IMR-90 (cell line): Measurements from ENCODE around the gene LMLN. TPM values are rescaled to one million over a fixed set of nuclear protein-coding genes. Genes with fewer than 3 reads are reported as not detected.

Experiments
- ATAC-seq: fragments of 200-7000 bp; cut with Tn5 transposase; 2 replicates; pipeline ENCODE4 v1.9.1; 2020; ENCODE audit warnings: low read depth, mild to moderate bottlenecking, moderate library complexity
- BruUV-seq: library from RNA; stranded (reverse); fragments of 400-500 nt; replicated peaks from 2 replicates; lab custom pipeline; 2021; lab: Mats Ljungman, UMichigan
- CTCF ChIA-PET: fragments of 300-600 bp; formaldehyde crosslinking; extraction: SDS; loops from one replicate; lab custom pipeline; 2021; ENCODE audit warnings: antibody characterized with exemption; lab: Yijun Ruan, JAX
- POLR2A ChIA-PET: fragments of 300-600 bp; sonication (Branson Sonifier 250); formaldehyde crosslinking; loops from one replicate; lab custom pipeline; 2022; ENCODE audit warnings: antibody characterized with exemption; ENCODE audit not compliant: unreplicated experiment; lab: Charles Lee
- DNase-seq: peaks from one replicate; pipeline ENCODE4 v3.0.0; 2013
- H2AFZ ChIP-seq: replicated peaks from 2 replicates; pipeline ENCODE3; 2013; ENCODE audit warnings: low read length, mild to moderate bottlenecking; ENCODE audit not compliant: poor library complexity
- H2AK5ac ChIP-seq: 2 replicates; pipeline ENCODE4 v1.6.1; 2013; ENCODE audit warnings: low read depth, low read length, inconsistent platforms
- H2AK9ac ChIP-seq: replicated peaks from 2 replicates; pipeline ENCODE3; 2013; ENCODE audit warnings: mild to moderate bottlenecking, low read depth, low read length, moderate library complexity; ENCODE audit not compliant: poor library complexity
- H2BK120ac ChIP-seq: 2 replicates; pipeline ENCODE4 v1.6.1; 2013; ENCODE audit warnings: low read depth, low read length, inconsistent platforms
- H2BK15ac ChIP-seq: 3 replicates; pipeline ENCODE4 v1.6.1; 2013; ENCODE audit warnings: low read depth, low read length, inconsistent platforms
- H2BK20ac ChIP-seq: 2 replicates; pipeline ENCODE4 v1.6.1; 2013; ENCODE audit warnings: low read depth, mild to moderate bottlenecking, inconsistent platforms, low read length, moderate library complexity
- H2BK5ac ChIP-seq: 2 replicates; pipeline ENCODE4 v1.6.1; 2013; ENCODE audit warnings: mild to moderate bottlenecking, low read depth, low read length, inconsistent platforms; ENCODE audit not compliant: poor library complexity, severe bottlenecking
- H3K14ac ChIP-seq: replicated peaks from 2 replicates; pipeline ENCODE4 v1.6.1; 2013; ENCODE audit warnings: low read depth, low read length, inconsistent platforms
- H3K18ac ChIP-seq: 2 replicates; pipeline ENCODE4 v1.6.1; 2013; ENCODE audit warnings: low read depth, low read length, control low read depth
- H3K23ac ChIP-seq: 2 replicates; pipeline ENCODE4 v1.6.1; 2013; ENCODE audit warnings: low read depth, low read length, inconsistent platforms
- H3K27ac ChIP-seq: 2 replicates; pipeline ENCODE4 v1.5.1; 2013; ENCODE audit warnings: mild to moderate bottlenecking, control low read depth, low read length; ENCODE audit not compliant: insufficient read depth
- H3K27me3 ChIP-seq: 2 replicates; pipeline ENCODE4 v1.6.1; 2013; ENCODE audit warnings: low read length; ENCODE audit not compliant: control insufficient read depth, insufficient read depth
- H3K36me3 ChIP-seq: 2 replicates; pipeline ENCODE4 v1.6.1; 2013; ENCODE audit warnings: low read length, mixed read lengths; ENCODE audit not compliant: control insufficient read depth, insufficient read depth
- H3K4ac ChIP-seq: 2 replicates; pipeline ENCODE4 v1.6.1; 2013; ENCODE audit warnings: low read depth, low read length, inconsistent platforms
- H3K4me1 ChIP-seq: 2 replicates; pipeline ENCODE4 v1.6.1; 2013; ENCODE audit warnings: low read length, mixed read lengths; ENCODE audit not compliant: control insufficient read depth, insufficient read depth
- H3K4me2 ChIP-seq: 2 replicates; pipeline ENCODE4 v1.6.1; 2013; ENCODE audit warnings: low read depth, mild to moderate bottlenecking, control low read depth, low read length, moderate library complexity
- H3K4me3 ChIP-seq: 2 replicates; pipeline ENCODE4 v1.5.1; 2013; ENCODE audit warnings: low read depth, mild to moderate bottlenecking, control low read depth, low read length, moderate library complexity; ENCODE audit not compliant: insufficient read depth
- H3K56ac ChIP-seq: 2 replicates; pipeline ENCODE4 v1.6.1; 2013; ENCODE audit warnings: low read length, inconsistent platforms; ENCODE audit not compliant: insufficient read depth; ENCODE audit errors: extremely low read depth
- H3K79me1 ChIP-seq, 2 experiments: 2 replicates each; pipeline ENCODE4 v1.6.1; 2013; ENCODE audit warnings: low read length in 2 of 2, inconsistent platforms in 1 of 2, low read depth in 1 of 2
- H3K9ac ChIP-seq: 2 replicates; pipeline ENCODE4 v1.6.1; 2013; ENCODE audit warnings: low read depth, low read length, control low read depth
- H3K9me1 ChIP-seq: 2 replicates; pipeline ENCODE4 v1.6.1; 2013; ENCODE audit warnings: low read length, inconsistent platforms; ENCODE audit not compliant: insufficient read depth
- H3K9me3 ChIP-seq: 2 replicates; pipeline ENCODE4 v1.6.1; 2013; ENCODE audit warnings: low read length; ENCODE audit not compliant: control insufficient read depth, insufficient read depth
- H4K20me1 ChIP-seq: 2 replicates; pipeline ENCODE4 v1.6.1; 2013; ENCODE audit warnings: low read length, inconsistent platforms; ENCODE audit not compliant: insufficient read depth
- H4K5ac ChIP-seq: 2 replicates; pipeline ENCODE4 v1.6.1; 2013; ENCODE audit warnings: mild to moderate bottlenecking, low read depth, low read length, control low read depth
- H4K8ac ChIP-seq, 2 experiments: 2 replicates each; pipeline ENCODE4 v1.6.1; 2013; ENCODE audit warnings: low read depth in 2 of 2, low read length in 2 of 2, control low read depth in 1 of 2, inconsistent platforms in 1 of 2
- H4K91ac ChIP-seq: 2 replicates; pipeline ENCODE4 v1.6.1; 2013; ENCODE audit warnings: low read depth, low read length, inconsistent platforms; ENCODE audit not compliant: insufficient read depth
- BHLHE40 ChIP-seq: fragments of 150-350 bp; IDR thresholded peaks from 2 replicates; pipeline ENCODE4 v1.6.1; 2016; ENCODE audit warnings: mild to moderate bottlenecking, low read depth, low read length
- CEBPB ChIP-seq: IDR thresholded peaks from 2 replicates; pipeline ENCODE4 v1.6.1; 2012; ENCODE audit warnings: low read depth, low read length, improper control_type of control experiment
- CHD1 ChIP-seq: IDR thresholded peaks from 2 replicates; pipeline ENCODE4 v1.6.1; 2012; ENCODE audit warnings: low read depth, low read length, improper control_type of control experiment
- CTCF ChIP-seq: conservative IDR thresholded peaks from 2 replicates; pipeline ENCODE4 v1.5.1; 2012; ENCODE audit warnings: mild to moderate bottlenecking, low read depth, low read length, improper control_type of control experiment
- ELK1 ChIP-seq: fragments of 150-350 bp; IDR thresholded peaks from 2 replicates; pipeline ENCODE4 v1.6.1; 2016; ENCODE audit warnings: low read depth, mild to moderate bottlenecking, low read length, moderate library complexity, borderline replicate concordance
- FOS ChIP-seq: fragments of 150-350 bp; IDR thresholded peaks from 2 replicates; pipeline ENCODE4 v1.6.1; 2016; ENCODE audit warnings: low read depth, low read length
- MAFK ChIP-seq: IDR thresholded peaks from 2 replicates; pipeline ENCODE4 v1.6.1; 2012; ENCODE audit warnings: low read depth, low read length, improper control_type of control experiment
- MAZ ChIP-seq: IDR thresholded peaks from 2 replicates; pipeline ENCODE4 v1.6.1; 2012; ENCODE audit warnings: low read depth, mild to moderate bottlenecking, low read length, improper control_type of control experiment, moderate library complexity, borderline replicate concordance
- MXI1 ChIP-seq: IDR thresholded peaks from 2 replicates; pipeline ENCODE4 v1.6.1; 2012; ENCODE audit warnings: low read depth, mild to moderate bottlenecking, low read length, moderate library complexity, borderline replicate concordance
- NFE2L2 ChIP-seq: fragments of 150-350 bp; IDR thresholded peaks from 2 replicates; pipeline ENCODE4 v1.6.1; 2016; ENCODE audit warnings: low read depth, mild to moderate bottlenecking, low read length
- POLR2A ChIP-seq: IDR thresholded peaks from 2 replicates; pipeline ENCODE4 v1.6.1; 2012; ENCODE audit warnings: mild to moderate bottlenecking, low read depth, low read length
- RAD21 ChIP-seq: IDR thresholded peaks from 2 replicates; pipeline ENCODE4 v1.6.1; 2012; ENCODE audit warnings: low read length, improper control_type of control experiment
- RCOR1 ChIP-seq: IDR thresholded peaks from 2 replicates; pipeline ENCODE4 v1.6.1; 2012; ENCODE audit warnings: mild to moderate bottlenecking, low read length, improper control_type of control experiment; ENCODE audit not compliant: insufficient replicate concordance
- RFX5 ChIP-seq: IDR thresholded peaks from 2 replicates; pipeline ENCODE4 v1.8.0; 2012; ENCODE audit warnings: low read depth, mild to moderate bottlenecking, low read length, moderate library complexity
- SMC3 ChIP-seq: fragments of 150-350 bp; IDR thresholded peaks from 2 replicates; pipeline ENCODE4 v1.6.1; 2016; ENCODE audit warnings: low read depth, mild to moderate bottlenecking, antibody characterized with exemption, low read length, moderate library complexity
- USF2 ChIP-seq: fragments of 150-350 bp; IDR thresholded peaks from 2 replicates; pipeline ENCODE4 v1.6.1; 2017; ENCODE audit warnings: mild to moderate bottlenecking, antibody characterized with exemption, low read length, low read depth
- WGBS, 2 experiments: methylation state at CpG; one replicate each; pipeline versions ENCODE4 v1.1.5 to v1.1.7; 2013; ENCODE audit warnings: missing lambda C conversion rate in 2 of 2; ENCODE audit not compliant: insufficient read length in 1 of 2; ENCODE audit errors: extremely low coverage in 2 of 2; 5-methylcytosine and 5-hydroxymethylcytosine counted together
- dilution Hi-C: fragments of 300-500 bp; cut with HindIII; formaldehyde crosslinking; loops from one replicate; pipeline ENCODE4 v1.14.3; 2018; ENCODE audit warnings: low sequenced_read_pairs; ENCODE audit not compliant: unreplicated experiment
- in situ Hi-C: fragments of 300-500 bp; cut with MboI; formaldehyde crosslinking; loops from 3 replicates; pipeline ENCODE4 v1.14.3; 2019; ENCODE audit warnings: low sequenced_read_pairs, inconsistent platforms, mixed read lengths
- intact Hi-C: fragments of 100-400 bp; cut with micrococcal nuclease; formaldehyde crosslinking; loops from 2 replicates; pipeline ENCODE4 v1.10.0; 2022
- polyA plus RNA-seq, 3 experiments: library from polyadenylated mRNA; depleted of rRNA; stranded (reverse); fragments of >200 nt; gene quantifications; 2 replicates each; pipeline ENCODE4 v1.2.3, GENCODE V29; 2012; ENCODE audit warnings: low replicate concordance in 1 of 3
- total RNA-seq: library from RNA; depleted of rRNA; stranded (reverse); fragments of >200 nt; gene quantifications from 2 replicates; pipeline ENCODE4 v1.2.3, GENCODE V29; 2012

Gene LMLN
- total and polyA plus RNA-seq, 2 of the 4 experiments (the other 2 are of a cell fraction), result 3.3 to 3.9 TPM

DNA sequence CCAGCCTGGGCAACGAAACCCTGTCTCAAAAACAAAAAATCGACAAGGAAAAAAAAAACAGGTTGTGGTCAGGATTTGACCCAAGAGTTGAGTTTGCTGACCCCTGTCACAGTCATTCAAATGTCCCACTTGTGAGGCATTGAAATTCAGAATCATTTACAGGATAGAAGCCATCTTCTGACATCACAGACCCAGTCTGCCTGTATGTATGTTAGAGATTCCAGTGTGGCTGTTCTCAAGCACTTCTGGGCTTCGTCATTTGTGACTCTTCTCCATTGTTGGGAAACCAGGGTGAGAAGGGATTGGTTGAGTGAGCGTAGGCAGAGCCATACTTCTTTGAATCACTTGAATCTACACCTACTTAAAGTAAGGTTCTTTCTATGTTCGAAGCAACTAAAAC lies 57.1 kb downstream of the LMLN start:
- H3K27ac ChIP-seq, result no peak overlapping the region
- ATAC-seq, result no peak
- H3K14ac ChIP-seq, result no peak overlapping the region
- no peak overlapping the region for H3K23ac ChIP-seq
- no peak overlapping the region for H2BK20ac ChIP-seq
- H4K8ac ChIP-seq, result no peak overlapping the region
- WGBS, 2 experiments, result no CpG with 5 or more reads among the region's 5 CpGs
- dilution Hi-C loops, result no loop called here
- no TSS peak for BruUV-seq
- H4K91ac ChIP-seq, result no peak overlapping the region
- no peak overlapping the region for H3K4ac ChIP-seq
- no peak overlapping the region for H2AK9ac ChIP-seq
- TF ChIP-seq CTCF (no peak), ELK1 (no peak), FOS (no peak), SMC3 (no peak), NFE2L2 (no peak), RAD21 (no peak), MAFK (no peak), RFX5 (no peak), CHD1 (no peak), BHLHE40 (no peak), CEBPB (no peak), RCOR1 (no peak), POLR2A (no peak), MAZ (no peak), USF2 (no peak), MXI1 (no peak)
- ChIA-PET POLR2A (no interaction called here), CTCF (no interaction called here)
- H3K27me3 ChIP-seq, result no peaks in the 10 kb centered on the region
- no peaks in the 10 kb centered on the region for H3K9me1 ChIP-seq
- in situ Hi-C loops, result no loop called here
- H3K4me3 ChIP-seq, result no peak overlapping the region
- H2AK5ac ChIP-seq, result no peak overlapping the region
- no peak overlapping the region for H4K5ac ChIP-seq
- no peak overlapping the region for H3K9ac ChIP-seq
- no peak overlapping the region for H2BK15ac ChIP-seq
- H3K56ac ChIP-seq, result no peak overlapping the region
- H2BK120ac ChIP-seq, result no peak overlapping the region
- H4K20me1 ChIP-seq, result no peaks in the 10 kb centered on the region
- H3K79me1 ChIP-seq, result no peaks in the 10 kb centered on the region
- H2BK5ac ChIP-seq, result no peak overlapping the region
- no peak for DNase-seq
- no peaks in the 10 kb centered on the region for H3K4me1 ChIP-seq
- no peak overlapping the region for H3K4me2 ChIP-seq
- no peaks in the 10 kb centered on the region for H3K36me3 ChIP-seq
- H3K9me3 ChIP-seq, result no peaks in the 10 kb centered on the region
- H2AFZ ChIP-seq, result no peak overlapping the region
- no peak overlapping the region for H3K18ac ChIP-seq
- intact Hi-C loops, result no loop called here
